ENCODE results near the gene IMMP1L.

IMMP1L gene, protein sequence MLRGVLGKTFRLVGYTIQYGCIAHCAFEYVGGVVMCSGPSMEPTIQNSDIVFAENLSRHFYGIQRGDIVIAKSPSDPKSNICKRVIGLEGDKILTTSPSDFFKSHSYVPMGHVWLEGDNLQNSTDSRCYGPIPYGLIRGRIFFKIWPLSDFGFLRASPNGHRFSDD

DNA sequence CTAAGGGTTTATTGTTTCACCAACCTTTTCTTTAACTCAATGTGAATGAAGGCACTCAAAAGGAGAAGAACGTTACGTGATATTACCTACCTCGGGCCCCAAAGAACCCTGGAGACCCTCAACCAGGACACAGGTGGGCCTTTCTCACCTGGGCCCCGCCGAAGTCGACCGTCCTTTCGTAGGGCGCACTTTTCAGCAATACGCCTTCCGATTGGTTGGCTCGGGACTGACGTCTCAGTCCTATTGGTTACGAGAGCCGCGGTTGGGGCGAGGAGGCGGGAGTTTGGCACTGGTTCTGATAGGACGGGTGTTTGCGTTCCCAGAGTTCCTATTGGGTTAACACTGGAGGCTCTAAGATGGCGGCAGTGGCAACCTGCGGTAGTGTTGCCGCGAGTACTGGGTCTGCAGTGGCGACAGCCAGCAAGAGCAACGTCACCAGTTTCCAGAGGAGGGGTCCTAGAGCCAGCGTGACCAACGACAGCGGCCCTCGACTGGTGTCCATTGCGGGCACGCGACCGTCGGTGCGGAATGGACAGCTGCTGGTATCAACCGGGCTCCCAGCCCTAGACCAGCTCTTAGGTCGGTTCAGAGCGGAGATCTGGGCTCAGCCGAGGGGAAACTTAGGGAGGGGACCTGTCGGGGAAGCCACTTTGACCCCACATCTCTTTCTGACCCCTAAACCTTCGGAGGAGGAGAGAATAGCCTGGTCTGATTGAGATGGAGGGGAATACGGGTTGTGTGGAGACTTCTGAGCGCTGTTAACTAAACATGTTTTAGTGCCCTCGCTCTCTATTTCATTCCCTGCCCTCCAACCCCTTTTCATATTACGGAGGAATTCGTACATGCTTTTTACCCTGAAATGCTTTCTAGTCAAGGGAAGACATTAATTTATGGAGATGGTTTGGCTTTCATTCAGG, at the start of gene IMMP1L, which contains the start of gene ELP4:
Gene IMMP1L (minus strand): TSS at position 194 of the 917 bp plus-strand sequence. CDS start 46,346 bp downstream, outside the sequence.
Gene ELP4 (plus strand): TSS at position 339 of the 917 bp plus-strand sequence. CDS start 18 bp downstream, at position 357.
- Histone ChIP-seq H3K4me1 (ENCODE audit: control insufficient read depth, insufficient read depth, low read length) (peaks cover 2% of the 10 kb centered on the region), H3K9me3 (ENCODE audit: control insufficient read depth, insufficient read depth, low read length) (no peaks in the 10 kb centered on the region), H3K9ac (ENCODE audit: low read depth, low read length) (peak within 1 kb of the TSS; percentile 87), H3K27me3 (ENCODE audit: control insufficient read depth, insufficient read depth, low read length) (no peaks in the 10 kb centered on the region), H3K36me3 (ENCODE audit: control insufficient read depth, insufficient read depth, low read length) (no peaks in the 10 kb centered on the region), H3K4me3 (ENCODE audit: low read depth, low read length) (peak within 1 kb of the TSS; percentile 94)

DNA sequence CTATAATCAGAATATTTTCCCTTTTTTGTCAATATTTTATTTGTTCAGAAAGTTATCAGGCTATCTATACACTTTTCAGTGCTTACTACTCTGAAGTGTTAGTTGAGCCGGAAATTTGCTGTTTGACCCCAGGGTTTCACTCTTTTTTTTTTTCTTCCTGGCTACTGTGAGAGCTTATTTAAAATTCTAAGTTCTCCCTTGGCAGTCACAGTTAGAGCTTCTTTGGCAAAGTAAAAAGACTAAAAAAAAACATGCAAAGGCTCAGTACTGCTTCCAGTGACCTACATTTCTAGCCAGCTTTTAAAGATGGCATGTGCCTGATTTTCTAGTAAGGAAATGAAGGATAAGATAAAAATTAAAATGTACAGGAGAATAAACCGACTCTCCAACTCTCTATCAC, 48.6 kb upstream of the IMMP1L start:
- Histone ChIP-seq H3K4me1 (ENCODE audit: control insufficient read depth, insufficient read depth, low read length) (no peaks in the 10 kb centered on the region), H3K9me3 (ENCODE audit: control insufficient read depth, insufficient read depth, low read length) (no peaks in the 10 kb centered on the region), H3K4me3 (ENCODE audit: low read depth, low read length) (no peak overlapping the region), H3K36me3 (ENCODE audit: control insufficient read depth, insufficient read depth, low read length) (no peaks in the 10 kb centered on the region), H3K27me3 (ENCODE audit: control insufficient read depth, insufficient read depth, low read length) (no peaks in the 10 kb centered on the region), H3K9ac (ENCODE audit: low read depth, low read length) (no peak overlapping the region)

DNA sequence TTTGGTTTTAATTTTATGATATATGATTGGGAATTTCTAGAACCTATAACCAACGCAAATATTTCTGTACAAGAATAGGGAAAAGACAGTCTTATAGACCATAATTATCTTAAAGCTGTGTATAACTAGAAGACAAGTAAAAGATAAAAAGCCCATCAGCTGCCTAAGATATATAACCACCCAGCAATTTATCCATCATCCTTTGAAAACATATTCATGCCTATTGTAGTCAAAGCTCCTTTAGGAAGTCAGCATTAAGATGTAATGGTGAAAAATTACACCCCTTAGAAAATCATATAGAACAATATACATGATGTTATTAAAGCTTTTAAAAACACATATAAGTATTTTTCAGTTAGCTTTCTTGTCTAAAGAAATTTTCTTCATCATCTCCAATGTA, 46.5 kb upstream of the IMMP1L start:
- Histone ChIP-seq H3K9me3 (ENCODE audit: control insufficient read depth, insufficient read depth, low read length) (no peaks in the 10 kb centered on the region), H3K27me3 (ENCODE audit: control insufficient read depth, insufficient read depth, low read length) (no peaks in the 10 kb centered on the region), H3K9ac (ENCODE audit: low read depth, low read length) (no peak overlapping the region)

DNA sequence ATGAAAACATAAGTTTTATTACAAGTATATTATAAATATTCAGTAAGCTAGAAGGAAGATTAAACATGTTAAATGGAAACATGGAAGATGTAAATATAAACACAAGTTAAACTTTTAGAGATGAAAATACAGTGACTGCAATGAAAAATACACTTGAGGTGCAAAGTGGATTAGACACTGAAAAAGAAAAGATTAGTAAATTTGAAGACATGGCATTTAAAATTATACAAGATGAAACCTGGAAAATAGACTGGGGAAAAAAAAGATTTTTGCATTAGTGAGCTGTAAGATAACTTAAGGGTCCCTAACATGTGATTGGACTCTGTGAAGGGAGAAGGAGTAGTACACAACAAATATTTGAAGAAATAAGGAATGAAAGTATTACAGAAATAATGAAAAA, 33.4 kb upstream of the IMMP1L start:
- Histone ChIP-seq H3K9ac (ENCODE audit: low read depth, low read length) (no peak overlapping the region), H3K4me3 (ENCODE audit: low read depth, low read length) (no peak overlapping the region), H3K4me1 (ENCODE audit: control insufficient read depth, insufficient read depth, low read length) (no peaks in the 10 kb centered on the region), H3K36me3 (ENCODE audit: control insufficient read depth, insufficient read depth, low read length) (no peaks in the 10 kb centered on the region), H3K27me3 (ENCODE audit: control insufficient read depth, insufficient read depth, low read length) (no peaks in the 10 kb centered on the region), H3K9me3 (ENCODE audit: control insufficient read depth, insufficient read depth, low read length) (no peaks in the 10 kb centered on the region)

More for the DNA sequence above, 46.5 kb upstream of the IMMP1L start:
- Histone ChIP-seq H3K36me3 (ENCODE audit: control insufficient read depth, insufficient read depth, low read length) (no peaks in the 10 kb centered on the region), H3K4me3 (ENCODE audit: low read depth, low read length) (no peak overlapping the region), H3K4me1 (ENCODE audit: control insufficient read depth, insufficient read depth, low read length) (no peaks in the 10 kb centered on the region)

DNA sequence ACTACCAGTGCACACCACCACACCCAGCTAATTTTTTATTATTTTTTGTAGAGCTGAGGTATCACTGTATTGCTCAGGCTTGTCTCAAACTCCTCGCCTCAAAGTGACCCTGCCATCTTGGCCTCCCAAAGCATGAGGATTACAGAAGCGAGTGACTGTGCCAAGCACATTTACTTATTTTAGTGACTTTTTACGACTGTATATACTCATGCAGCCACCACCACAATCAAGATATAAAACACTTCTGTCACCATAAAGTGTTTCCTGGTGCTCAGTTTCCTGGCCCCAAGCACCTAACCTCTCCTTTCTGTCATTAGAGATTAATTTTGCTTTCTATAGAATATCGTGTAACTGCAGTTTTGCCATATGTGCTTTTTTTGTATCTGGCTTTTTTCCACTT, 26.1 kb upstream of the IMMP1L start:
- Histone ChIP-seq H3K4me3 (ENCODE audit: low read depth, low read length) (no peak overlapping the region), H3K4me1 (ENCODE audit: control insufficient read depth, insufficient read depth, low read length) (no peaks in the 10 kb centered on the region), H3K9ac (ENCODE audit: low read depth, low read length) (no peak overlapping the region), H3K27me3 (ENCODE audit: control insufficient read depth, insufficient read depth, low read length) (no peaks in the 10 kb centered on the region), H3K36me3 (ENCODE audit: control insufficient read depth, insufficient read depth, low read length) (no peaks in the 10 kb centered on the region), H3K9me3 (ENCODE audit: control insufficient read depth, insufficient read depth, low read length) (no peaks in the 10 kb centered on the region)

DNA sequence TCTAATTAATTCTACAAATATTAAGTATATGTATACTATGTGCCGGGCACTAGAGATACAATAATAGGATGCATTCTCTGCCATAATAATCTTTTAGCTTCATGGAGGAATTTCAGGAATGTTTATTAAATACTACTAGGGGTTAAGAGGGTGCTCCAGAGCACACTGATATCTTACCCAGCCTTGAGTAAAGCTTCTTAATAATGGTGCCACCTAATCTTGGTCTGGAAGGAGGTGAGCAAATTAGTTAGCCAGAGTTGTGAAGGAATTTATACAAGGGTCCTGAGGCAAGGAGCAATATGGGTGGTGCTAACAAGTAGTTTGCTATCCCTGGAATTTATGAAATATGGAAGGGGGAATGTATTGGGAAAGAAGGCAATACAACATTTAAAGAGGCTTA, 21.9 kb upstream of the IMMP1L start:
- Histone ChIP-seq H3K9me3 (ENCODE audit: control insufficient read depth, insufficient read depth, low read length) (no peaks in the 10 kb centered on the region), H3K4me3 (ENCODE audit: low read depth, low read length) (no peak overlapping the region), H3K9ac (ENCODE audit: low read depth, low read length) (no peak overlapping the region), H3K27me3 (ENCODE audit: control insufficient read depth, insufficient read depth, low read length) (no peaks in the 10 kb centered on the region), H3K4me1 (ENCODE audit: control insufficient read depth, insufficient read depth, low read length) (no peaks in the 10 kb centered on the region), H3K36me3 (ENCODE audit: control insufficient read depth, insufficient read depth, low read length) (no peaks in the 10 kb centered on the region)

DNA sequence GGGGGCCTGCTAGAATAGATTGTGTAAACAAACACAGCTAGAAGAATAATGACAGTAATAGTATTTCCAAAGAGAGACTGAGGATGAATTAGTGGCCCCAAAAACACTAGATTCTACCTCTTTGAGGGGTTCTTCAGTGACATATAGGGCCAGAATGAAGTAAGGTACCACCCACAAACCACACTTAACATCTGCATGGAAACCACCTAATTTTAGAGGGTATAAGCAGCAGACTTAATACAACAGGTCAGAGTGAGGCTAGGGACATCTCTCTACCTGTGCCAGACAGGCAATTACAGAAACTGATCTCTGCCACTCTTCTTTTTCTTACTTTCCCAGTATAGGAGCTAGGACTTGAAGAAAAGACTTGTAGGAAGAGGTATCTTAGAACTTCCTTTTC, 20.3 kb upstream of the IMMP1L start:
- Histone ChIP-seq H3K27me3 (ENCODE audit: control insufficient read depth, insufficient read depth, low read length) (no peaks in the 10 kb centered on the region), H3K4me1 (ENCODE audit: control insufficient read depth, insufficient read depth, low read length) (no peaks in the 10 kb centered on the region), H3K4me3 (ENCODE audit: low read depth, low read length) (no peak overlapping the region), H3K9me3 (ENCODE audit: control insufficient read depth, insufficient read depth, low read length) (no peaks in the 10 kb centered on the region), H3K9ac (ENCODE audit: low read depth, low read length) (no peak overlapping the region), H3K36me3 (ENCODE audit: control insufficient read depth, insufficient read depth, low read length) (no peaks in the 10 kb centered on the region)

DNA sequence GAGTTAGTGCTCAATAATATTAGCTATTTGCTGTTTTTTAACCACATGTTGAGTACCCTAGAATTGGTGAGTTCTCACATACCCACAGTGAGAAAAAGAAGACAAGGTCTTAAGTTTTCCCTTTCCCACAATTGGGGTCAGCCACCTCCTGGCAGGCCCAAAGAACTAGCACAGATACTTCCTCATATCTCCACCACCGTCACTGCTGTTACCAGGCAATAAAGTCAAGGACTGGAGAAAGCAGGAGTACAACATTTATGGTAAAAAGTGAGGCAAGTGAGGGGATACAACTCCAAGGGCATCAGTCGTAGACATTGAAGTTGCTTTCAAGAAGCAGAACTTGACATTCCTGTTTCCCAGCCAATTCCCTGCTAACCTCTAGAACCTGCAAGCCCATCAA, 19.8 kb upstream of the IMMP1L start:
- no peaks in the 10 kb centered on the region for H3K4me1 ChIP-seq (ENCODE audit: control insufficient read depth, insufficient read depth, low read length)
- no peak overlapping the region for H3K4me3 ChIP-seq (ENCODE audit: low read depth, low read length)
- H3K27me3 ChIP-seq (ENCODE audit: control insufficient read depth, insufficient read depth, low read length), result no peaks in the 10 kb centered on the region
- no peaks in the 10 kb centered on the region for H3K9me3 ChIP-seq (ENCODE audit: control insufficient read depth, insufficient read depth, low read length)
- no peak overlapping the region for H3K9ac ChIP-seq (ENCODE audit: low read depth, low read length)
- H3K36me3 ChIP-seq (ENCODE audit: control insufficient read depth, insufficient read depth, low read length), result no peaks in the 10 kb centered on the region

DNA sequence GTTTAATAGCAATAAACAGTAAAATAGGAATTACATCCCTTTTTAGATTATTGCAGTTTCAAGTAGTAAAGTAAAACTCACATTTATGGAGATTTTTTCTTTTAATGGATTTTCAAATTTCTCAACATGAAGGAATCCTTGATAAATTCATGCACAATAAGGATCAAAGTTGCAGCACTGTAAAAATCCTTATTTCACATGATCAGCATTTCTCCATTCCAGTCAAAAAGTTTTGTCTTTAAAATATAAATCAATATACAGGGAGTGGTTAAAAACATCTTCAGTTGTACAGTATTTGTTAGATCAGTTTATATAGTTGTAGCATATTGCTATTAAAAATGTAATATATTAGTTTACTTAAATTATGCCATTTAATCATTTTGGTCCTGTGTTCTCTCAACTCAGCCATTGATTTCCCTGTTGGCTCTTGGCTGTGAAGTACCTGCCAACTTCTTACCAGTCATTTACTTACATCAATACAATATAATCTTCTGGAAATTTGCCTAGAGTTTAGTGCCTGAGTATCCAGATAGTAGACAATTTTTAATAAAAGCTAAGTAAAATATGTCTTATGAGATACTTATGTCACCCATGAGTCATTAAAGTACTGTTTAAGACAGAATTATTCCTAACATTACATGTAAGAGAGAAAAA, 12.2 kb upstream of the IMMP1L start:
- H3K4me3 ChIP-seq (ENCODE audit: low read depth, low read length), result no peak overlapping the region
- no peaks in the 10 kb centered on the region for H3K36me3 ChIP-seq (ENCODE audit: control insufficient read depth, insufficient read depth, low read length)
- H3K9me3 ChIP-seq (ENCODE audit: control insufficient read depth, insufficient read depth, low read length), result no peaks in the 10 kb centered on the region
- H3K4me1 ChIP-seq (ENCODE audit: control insufficient read depth, insufficient read depth, low read length), result no peaks in the 10 kb centered on the region
- no peak overlapping the region for H3K9ac ChIP-seq (ENCODE audit: low read depth, low read length)
- no peaks in the 10 kb centered on the region for H3K27me3 ChIP-seq (ENCODE audit: control insufficient read depth, insufficient read depth, low read length)

DNA sequence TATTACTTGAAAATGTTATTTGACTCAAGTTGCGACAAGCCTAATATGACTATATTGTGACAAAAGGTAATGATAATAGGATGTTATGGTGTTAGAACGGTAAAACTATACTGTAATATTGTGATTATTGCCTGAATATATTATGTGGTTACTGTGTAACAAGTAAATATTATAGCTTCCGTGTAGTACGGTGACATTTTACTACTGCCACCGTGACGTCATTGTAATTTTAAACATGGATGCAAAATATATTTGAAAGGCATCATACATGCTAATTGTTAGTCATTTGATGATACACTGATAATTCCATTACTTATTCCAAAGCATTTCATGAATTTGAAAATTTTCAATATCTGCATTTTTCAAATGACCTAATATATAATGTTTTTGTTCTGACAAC, 2.7 kb upstream of the IMMP1L start:
- no peaks in the 10 kb centered on the region for H3K9me3 ChIP-seq (ENCODE audit: control insufficient read depth, insufficient read depth, low read length)
- H3K4me1 ChIP-seq (ENCODE audit: control insufficient read depth, insufficient read depth, low read length), result peaks cover 2% of the 10 kb centered on the region
- H3K4me3 ChIP-seq (ENCODE audit: low read depth, low read length), result no peak overlapping the region
- H3K27me3 ChIP-seq (ENCODE audit: control insufficient read depth, insufficient read depth, low read length), result no peaks in the 10 kb centered on the region
- H3K36me3 ChIP-seq (ENCODE audit: control insufficient read depth, insufficient read depth, low read length), result no peaks in the 10 kb centered on the region
- H3K9ac ChIP-seq (ENCODE audit: low read depth, low read length), result no peak overlapping the region

DNA sequence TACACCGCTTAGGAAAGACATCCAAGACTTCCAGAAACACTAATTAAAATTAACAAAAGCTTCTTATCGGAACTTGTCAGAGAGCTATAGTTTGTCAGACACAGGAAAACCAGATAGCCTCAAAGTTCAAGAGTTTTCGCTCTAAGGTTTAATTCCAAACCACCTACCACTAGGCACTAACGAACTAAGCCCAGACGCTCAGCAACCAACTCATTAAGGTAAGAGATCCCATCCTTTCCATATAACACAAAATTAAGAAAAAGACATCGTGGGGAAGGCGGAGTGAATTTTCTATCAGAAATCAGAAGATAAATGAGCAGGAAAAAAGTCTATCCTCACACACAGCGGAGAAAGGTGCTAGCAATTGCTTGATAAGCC, 382 bp downstream of the IMMP1L start:
- Histone ChIP-seq H3K4me3 (ENCODE audit: low read depth, low read length) (peak overlapping the region; percentile 94), H3K4me1 (ENCODE audit: control insufficient read depth, insufficient read depth, low read length) (peaks cover 2% of the 10 kb centered on the region), H3K9me3 (ENCODE audit: control insufficient read depth, insufficient read depth, low read length) (no peaks in the 10 kb centered on the region), H3K27me3 (ENCODE audit: control insufficient read depth, insufficient read depth, low read length) (no peaks in the 10 kb centered on the region), H3K9ac (ENCODE audit: low read depth, low read length) (peak overlapping the region; percentile 76), H3K36me3 (ENCODE audit: control insufficient read depth, insufficient read depth, low read length) (no peaks in the 10 kb centered on the region)
